NCI-H446 (cell line): ENCODE results near the gene CCND3.

Experiments used
- DNase-seq, 2 experiments: peaks; one replicate each; lab custom pipeline; 2025; lab: John Stamatoyannopoulos, UW

The CCND3 gene

GRCh38 chr6:41921712-41921998, 20.0 kb downstream of the CCND3 start:
- DNase-seq: no peak

GRCh38 chr6:41920921-41921711, 20.5 kb downstream of the CCND3 start, which contains the start of the genes BYSL and MED20:
BYSL (plus strand) TSS chr6:41921499; CDS start chr6:41921563, 64 bp downstream.
MED20 (minus strand) TSS chr6:41921139; CDS start chr6:41921018, 121 bp downstream.
- DNase-seq: peak; percentile 93 to 94

- no peak for DNase-seq
Measured at GRCh38 chr6:41917528-41917927, 24.1 kb downstream of the CCND3 start.

GRCh38 chr6:41914869-41915530, 26.6 kb downstream of the CCND3 start:
- no peak for DNase-seq

- no peak for DNase-seq
Measured at GRCh38 chr6:41914343-41914742, 27.3 kb downstream of the CCND3 start.

- no peak for DNase-seq
Measured at GRCh38 chr6:41909727-41910126, 31.9 kb downstream of the CCND3 start.

- DNase-seq: peak in 1 of 2 experiments; percentile 7
Measured at GRCh38 chr6:41901882-41902519, 39.6 kb downstream of the CCND3 start.

- no peak for DNase-seq
Measured at GRCh38 chr6:41900861-41901260, 40.7 kb downstream of the CCND3 start.

GRCh38 chr6:41896281-41896680, 45.3 kb downstream of the CCND3 start:
- no peak for DNase-seq

- peak; percentile 89 to 91 for DNase-seq
Measured at GRCh38 chr6:41895300-41896233, 46.0 kb downstream of the CCND3 start, which contains the start of gene USP49. USP49 (minus strand) TSS chr6:41895375; CDS start chr6:41806983, 88,392 bp downstream.

GRCh38 chr6:41894366-41895299, 47.0 kb downstream of the CCND3 start:
- DNase-seq: no peak

GRCh38 chr6:41892921-41893564, 48.6 kb downstream of the CCND3 start:
- no peak for DNase-seq

- DNase-seq: no peak
Measured at GRCh38 chr6:41887331-41887751, 54.3 kb downstream of the CCND3 start.

- DNase-seq: no peak
Measured at GRCh38 chr6:41885930-41886329, 55.7 kb downstream of the CCND3 start.

- DNase-seq: no peak
Measured at GRCh38 chr6:41884957-41885356, 56.7 kb downstream of the CCND3 start.
